Measurements from ENCODE around the gene FAM53A.
"Not testable (repeated sequence)": the region's sequence is repeated elsewhere in the genome, so short reads cannot be mapped to it uniquely, and the experiment has no call there.

The FAM53A gene

GRCh38 chr4:1716065-1716945 is 32.2 kb upstream of the FAM53A start:
- DNase-seq (ENCODE audit: low spot score): no peak

GRCh38 chr4:1715002-1715758 is 31.1 kb upstream of the FAM53A start:
- peak; percentile 38 for DNase-seq (ENCODE audit: low spot score)

- DNase-seq (ENCODE audit: low spot score): peak; percentile 53
These were observed 30.3 kb upstream of the FAM53A start for GRCh38 chr4:1714303-1715001.

GRCh38 chr4:1713003-1713851 is 29.1 kb upstream of the FAM53A start:
- no peak for DNase-seq (ENCODE audit: low spot score)

GRCh38 chr4:1712216-1713002 is 28.3 kb upstream of the FAM53A start, which contains the start of gene SLBP:
Gene SLBP (minus strand): TSS chr4:1712319. CDS start chr4:1712188, 131 bp downstream.
- DNase-seq (ENCODE audit: low spot score): peak; percentile 95

GRCh38 chr4:1711571-1712215 is 27.6 kb upstream of the FAM53A start:
- peak; percentile 68 for DNase-seq (ENCODE audit: low spot score)

- peak; percentile 36 for DNase-seq (ENCODE audit: low spot score)
These were observed 27.0 kb upstream of the FAM53A start for GRCh38 chr4:1711055-1711570.

- DNase-seq (ENCODE audit: low spot score): no peak
These were observed 24.5 kb upstream of the FAM53A start for GRCh38 chr4:1708581-1708980.

GRCh38 chr4:1706358-1706757 is 22.2 kb upstream of the FAM53A start:
- DNase-seq (ENCODE audit: low spot score): no peak

DNA sequence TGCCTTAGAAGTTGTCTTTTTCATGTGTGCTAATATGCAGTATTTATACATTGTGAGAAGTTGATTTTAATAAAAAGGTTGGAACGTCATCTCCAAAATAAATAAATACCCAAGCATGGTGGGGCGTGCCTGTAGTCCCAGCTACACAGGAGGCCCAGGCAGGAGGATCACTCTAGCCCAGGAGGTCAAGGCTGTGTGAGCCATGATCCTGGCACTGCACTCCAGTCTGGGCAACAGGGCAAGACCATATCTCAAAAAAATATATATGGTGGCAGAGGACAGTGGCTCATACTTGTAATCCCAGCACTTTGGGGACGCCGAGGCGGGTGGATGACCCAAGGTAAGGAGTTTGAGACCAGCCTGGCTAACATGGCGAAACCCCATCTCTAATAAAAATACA is 21.6 kb upstream of the FAM53A start:
- DNase-seq (ENCODE audit: low spot score): no peak

GRCh38 chr4:1703867-1704266 is 19.8 kb upstream of the FAM53A start:
- DNase-seq (ENCODE audit: low spot score): no peak

DNA sequence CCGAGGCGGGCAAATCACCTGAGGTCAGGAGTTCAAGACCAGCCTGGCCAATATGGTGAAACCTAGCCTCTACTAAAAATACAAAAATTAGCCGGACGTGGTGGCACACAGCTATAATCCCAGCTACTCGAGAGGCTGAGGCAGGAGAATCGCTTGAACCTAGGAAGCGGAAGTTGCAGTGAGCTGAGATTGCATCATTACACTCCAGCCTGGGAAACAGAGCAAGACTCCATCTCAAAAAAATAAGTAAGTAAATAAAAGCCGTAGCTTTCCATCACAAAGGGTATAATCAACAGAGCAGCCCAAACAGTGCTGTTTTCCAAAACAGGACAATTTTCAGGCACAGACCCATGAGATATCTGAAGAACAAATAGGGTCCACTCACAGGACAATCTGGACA is 17.6 kb upstream of the FAM53A start:
- not testable (repeated sequence) for DNase-seq (ENCODE audit: low spot score)

GRCh38 chr4:1695913-1696312 is 11.8 kb upstream of the FAM53A start:
- DNase-seq (ENCODE audit: low spot score): no peak

GRCh38 chr4:1693131-1693896 is 9.2 kb upstream of the FAM53A start:
- peak; percentile 82 for DNase-seq (ENCODE audit: low spot score)

GRCh38 chr4:1691737-1692373 is 7.7 kb upstream of the FAM53A start:
- no peak for DNase-seq (ENCODE audit: low spot score)

- no peak for DNase-seq (ENCODE audit: low spot score)
These were observed 6.6 kb upstream of the FAM53A start for GRCh38 chr4:1690698-1691097.

DNA sequence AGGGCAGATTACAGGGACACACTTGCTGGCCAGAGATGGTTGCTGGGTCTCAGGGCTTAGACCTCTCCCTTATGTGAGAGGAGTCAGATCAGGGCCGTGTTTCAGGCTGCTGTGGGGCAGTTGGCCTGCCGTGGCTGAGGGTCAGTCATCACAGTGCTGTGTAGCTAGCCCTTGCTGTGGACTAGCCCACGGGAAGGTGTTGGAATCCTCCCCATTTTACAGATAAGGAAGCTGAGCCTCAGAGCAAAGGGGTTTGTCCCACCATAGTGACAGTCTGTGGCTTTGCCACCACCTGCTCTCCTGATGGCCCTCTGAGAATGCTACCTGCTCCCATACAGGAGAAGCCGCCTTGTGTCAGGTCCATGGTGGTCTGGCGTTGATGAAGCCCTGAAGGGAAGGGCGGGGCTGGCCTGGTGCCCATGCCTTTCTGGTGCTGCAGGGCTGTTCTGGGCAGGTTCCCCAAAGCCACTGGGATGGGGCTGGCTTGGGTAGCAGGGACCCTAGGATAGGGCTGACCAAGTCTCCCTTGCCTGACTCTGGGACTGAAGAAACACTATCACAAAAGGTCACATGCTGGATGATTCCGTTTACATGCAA is 2.4 kb upstream of the FAM53A start:
- no peak for DNase-seq (ENCODE audit: low spot score)
